ENCODE data around the gene PXDC1.

- TF ChIP-seq CTCF (IDR thresholded peaks at IDR 0.05) (no peak), POLR2A (IDR thresholded peaks at IDR 0.05) (no peak)
Measured at GRCh38 chr6:3724451-3725144, 26.9 kb downstream of the PXDC1 start.
